Lower lobe of right lung (tissue), 2 donors: ENCODE results near the gene INTS7. TPM values are rescaled to one million over a fixed set of nuclear protein-coding genes. Genes with fewer than 3 reads are reported as not detected.
A peak's percentile ranks its signal among the peaks of the same experiment; 100 is the strongest.

Experiments used
- ATAC-seq, 2 donors: fragments of 200-7000 bp; cut with Tn5 transposase; one replicate each; pipeline ENCODE4 v1.9.1; 2020 to 2022; ENCODE audit warnings: mild to moderate bottlenecking in 2 of 2, moderate library complexity in 2 of 2
- DNase-seq: peaks from one replicate; pipeline ENCODE4 v3.0.0-alpha.2; 2020
- H3K27ac ChIP-seq: fragments of 200-600 bp; one replicate; pipeline ENCODE4 v1.8.0; 2022
- H3K27me3 ChIP-seq: fragments of 200-600 bp; one replicate; pipeline ENCODE4 v1.8.0; 2022; ENCODE audit warnings: low read depth
- H3K36me3 ChIP-seq: fragments of 200-600 bp; one replicate; pipeline ENCODE4 v1.8.0; 2022; ENCODE audit warnings: mild to moderate bottlenecking
- H3K4me1 ChIP-seq: fragments of 200-600 bp; one replicate; pipeline ENCODE4 v1.8.0; 2022
- H3K4me3 ChIP-seq: fragments of 200-600 bp; one replicate; pipeline ENCODE4 v1.8.0; 2022; ENCODE audit warnings: mild to moderate bottlenecking
- H3K9me3 ChIP-seq: fragments of 200-600 bp; one replicate; pipeline ENCODE4 v1.8.0; 2022
- CTCF ChIP-seq: fragments of 200-600 bp; IDR thresholded peaks from one replicate; pipeline ENCODE4 v1.8.0; 2022; ENCODE audit warnings: antibody characterized with exemption, mild to moderate bottlenecking
- intact Hi-C: fragments of 100-400 bp; cut with DNase I; formaldehyde crosslinking; loops from one replicate; pipeline ENCODE4 v1.11.0; 2022
- total RNA-seq: library from RNA; stranded (reverse); fragmentation: NEBNext Ultra II Directional; extraction: Animal tissue kit (Norgen Biotek cat#: 25700); gene quantifications from one replicate; pipeline ENCODE4 v1.2.1, GENCODE V29; 2021
- donor health status: DM: no; HTN: yes; CAD: no; lungs with severe emphysema.

INTS7 gene
- total RNA-seq, 1 donor from 2014 or later, result 17.1 TPM

- no peak for TF ChIP-seq CTCF
- no peak for ATAC-seq
- intact Hi-C loops, result no loop called here
Observed at GRCh38 chr1:211900441-211900840, 134.9 kb downstream of the INTS7 start.

GRCh38 chr1:211896958-211897357 is 138.4 kb downstream of the INTS7 start:
- H3K27me3 ChIP-seq, result no peaks in the 10 kb centered on the region
- no peak overlapping the region for H3K4me3 ChIP-seq
- H3K4me1 ChIP-seq, result no peaks in the 10 kb centered on the region
- ATAC-seq, result peak in 1 of 2 donors; percentile 15
- no peak overlapping the region for H3K27ac ChIP-seq
- DNase-seq, result no peak
- no peaks in the 10 kb centered on the region for H3K36me3 ChIP-seq
- TF ChIP-seq CTCF, result no peak
- intact Hi-C loops, result no loop called here
- no peaks in the 10 kb centered on the region for H3K9me3 ChIP-seq

More at GRCh38 chr1:211900441-211900840, 134.9 kb downstream of the INTS7 start:
- no peaks in the 10 kb centered on the region for H3K36me3 ChIP-seq
- H3K4me1 ChIP-seq, result no peaks in the 10 kb centered on the region
- H3K27ac ChIP-seq, result no peak overlapping the region
- H3K9me3 ChIP-seq, result no peaks in the 10 kb centered on the region
- no peak for DNase-seq
- no peaks in the 10 kb centered on the region for H3K27me3 ChIP-seq
- no peak overlapping the region for H3K4me3 ChIP-seq

- DNase-seq (no peak), ATAC-seq (no peak)
- no peak overlapping the region for H3K27ac ChIP-seq
- H3K27me3 ChIP-seq, result no peaks in the 10 kb centered on the region
- no peak for TF ChIP-seq CTCF
- intact Hi-C loops, result no loop called here
- no peaks in the 10 kb centered on the region for H3K4me1 ChIP-seq
- no peaks in the 10 kb centered on the region for H3K9me3 ChIP-seq
- H3K4me3 ChIP-seq, result no peak overlapping the region
- H3K36me3 ChIP-seq, result no peaks in the 10 kb centered on the region
Observed at GRCh38 chr1:211895126-211895759, 140.1 kb downstream of the INTS7 start.

GRCh38 chr1:211894312-211894711 is 141.0 kb downstream of the INTS7 start:
- no peak for DNase-seq
- Histone ChIP-seq H3K27ac (no peak overlapping the region), H3K27me3 (no peaks in the 10 kb centered on the region), H3K9me3 (no peaks in the 10 kb centered on the region), H3K4me3 (no peak overlapping the region), H3K4me1 (no peaks in the 10 kb centered on the region), H3K36me3 (no peaks in the 10 kb centered on the region)
- ATAC-seq, result no peak
- no peak for TF ChIP-seq CTCF
- intact Hi-C loops, result no loop called here

GRCh38 chr1:211893260-211893659 is 142.1 kb downstream of the INTS7 start:
- no peak for TF ChIP-seq CTCF
- no peaks in the 10 kb centered on the region for H3K9me3 ChIP-seq
- no peaks in the 10 kb centered on the region for H3K4me1 ChIP-seq
- no peaks in the 10 kb centered on the region for H3K27me3 ChIP-seq
- intact Hi-C loops, result no loop called here
- H3K36me3 ChIP-seq, result no peaks in the 10 kb centered on the region
- H3K4me3 ChIP-seq, result no peak overlapping the region
- DNase-seq (no peak), ATAC-seq (no peak)
- no peak overlapping the region for H3K27ac ChIP-seq
